K562 (cell line): Measurements from ENCODE around the gene TAS2R41. TPM values are rescaled to one million over a fixed set of nuclear protein-coding genes. Genes with fewer than 3 reads are reported as not detected.

Experiments used
- ATAC-seq: fragments of 200-7000 bp; cut with Tn5 transposase; 3 replicates; pipeline ENCODE4 v1.9.1; 2020; ENCODE audit warnings: moderate library complexity
- BruUV-seq: library from RNA; stranded (reverse); fragments of 400-500 nt; replicated peaks from 2 replicates; lab custom pipeline; 2021; lab: Mats Ljungman, UMichigan
- CTCF ChIA-PET: fragments of 300-600 bp; formaldehyde crosslinking; extraction: SDS; loops from one replicate; lab custom pipeline; 2021; ENCODE audit warnings: low intra/inter-chr PET ratio; lab: Yijun Ruan, JAX
- POLR2A ChIA-PET: fragments of 300-600, 350-650 bp; sonication (Branson Sonifier 250); formaldehyde crosslinking; extraction: SDS; loops from one replicate; lab custom pipeline; 2021; ENCODE audit warnings: antibody characterized with exemption, inconsistent platforms; lab: Yijun Ruan, JAX
- DNase-seq, 4 experiments: peaks; one replicate each; pipeline versions ENCODE4 v3.0.0 to v3.0.0-alpha.2; 2011 to 2018; ENCODE audit warnings: low spot score in 3 of 4, mixed read lengths in 3 of 4; ENCODE audit errors: extremely low read depth in 1 of 4
- FAIRE-seq: peaks from 2 replicates; lab custom pipeline; 2011; peaks lifted over from hg19 to GRCh38; lab: Jason Lieb, UNC
- H2AFZ ChIP-seq: 2 replicates; pipeline ENCODE4 v1.6.0; 2011; ENCODE audit warnings: low read depth, low read length, control low read depth, inconsistent platforms
- H3K27ac ChIP-seq: fragments of 200-600 bp; 3 replicates; pipeline ENCODE4 v1.8.0; 2011; ENCODE audit warnings: low read depth, mild to moderate bottlenecking, control low read depth, inconsistent platforms, low read length, moderate library complexity, mixed read lengths; ENCODE audit errors: extremely low read depth
- H3K27me3 ChIP-seq, 2 experiments: fragments of 300-600 bp in 1 of 2; 2 replicates in 1 of 2; 3 replicates in 1 of 2; pipeline versions ENCODE4 v1.6.0 to v1.8.0; 2011; ENCODE audit warnings: inconsistent platforms in 2 of 2, low read length in 2 of 2, mild to moderate bottlenecking in 1 of 2, mixed read lengths in 1 of 2, moderate library complexity in 1 of 2; ENCODE audit not compliant: control insufficient read depth in 2 of 2, insufficient read depth in 2 of 2
- H3K36me3 ChIP-seq: fragments of 300-600 bp; 3 replicates; pipeline ENCODE4 v1.8.0; 2011; ENCODE audit warnings: mild to moderate bottlenecking, low read length, inconsistent platforms; ENCODE audit not compliant: control insufficient read depth, insufficient read depth
- H3K4me1 ChIP-seq, 2 experiments: fragments of 200-600 bp in 1 of 2; replicated peaks in 1 of 2; 2 replicates in 1 of 2; 3 replicates in 1 of 2; pipeline versions ENCODE4 v1.5.1 to v1.8.0; 2011; ENCODE audit warnings: inconsistent platforms in 2 of 2, low read length in 2 of 2, mild to moderate bottlenecking in 1 of 2, mixed read lengths in 1 of 2, moderate library complexity in 1 of 2; ENCODE audit not compliant: control insufficient read depth in 2 of 2, insufficient read depth in 2 of 2
- H3K4me2 ChIP-seq: 2 replicates; pipeline ENCODE4 v1.6.1; 2011; ENCODE audit warnings: low read length, control low read depth, inconsistent platforms, mixed read lengths; ENCODE audit not compliant: insufficient read depth
- H3K4me3 ChIP-seq: fragments of 200-600 bp; sonication (generic), shearing (Covaris generic); 2 replicates; pipeline ENCODE4 v1.5.1; 2016; ENCODE audit warnings: control low read depth, inconsistent platforms
- H3K79me2 ChIP-seq: fragments of 200-600 bp; 3 replicates; pipeline ENCODE4 v1.8.0; 2011; ENCODE audit warnings: low read length, inconsistent platforms; ENCODE audit not compliant: control insufficient read depth, insufficient read depth
- H3K9ac ChIP-seq, 2 experiments: 2 replicates each; pipeline versions ENCODE4 v1.6.0 to v1.6.1; 2011; ENCODE audit warnings: low read depth in 2 of 2, low read length in 2 of 2, control low read depth in 1 of 2, inconsistent platforms in 1 of 2, mild to moderate bottlenecking in 1 of 2, mixed read lengths in 1 of 2; ENCODE audit not compliant: insufficient read depth in 1 of 2
- H3K9me1 ChIP-seq: one replicate; pipeline ENCODE4 v1.6.0; 2011; ENCODE audit warnings: inconsistent platforms, mild to moderate bottlenecking, low read length, moderate library complexity; ENCODE audit not compliant: control insufficient read depth, insufficient read depth
- H3K9me3 ChIP-seq: replicated peaks from 2 replicates; pipeline ENCODE4 v1.5.1; 2011; ENCODE audit warnings: low read depth, low read length, inconsistent platforms; ENCODE audit not compliant: control insufficient read depth, insufficient read depth
- H4K20me1 ChIP-seq: replicated peaks from 2 replicates; pipeline ENCODE4 v1.6.1; 2011; ENCODE audit warnings: low read length, inconsistent platforms, mixed read lengths; ENCODE audit not compliant: control insufficient read depth, insufficient read depth
- E2F3 ChIP-seq: fragments of 250-450 bp; sonication (Bioruptor Pico); IDR thresholded peaks from 2 replicates; pipeline ENCODE4 v1.4.0; 2020; ENCODE audit warnings: mild to moderate bottlenecking
- NCOR1 ChIP-seq: fragments of 450-650 bp; IDR thresholded peaks from 2 replicates; pipeline ENCODE4 v1.6.1; 2016; ENCODE audit warnings: mild to moderate bottlenecking, moderate library complexity
- PRDM10 ChIP-seq: fragments of 450-650 bp; IDR thresholded peaks from 2 replicates; pipeline ENCODE4 v1.6.1; 2018; ENCODE audit not compliant: partially characterized antibody
- RBM14 ChIP-seq: fragments of 200-400 bp; formaldehyde crosslinking; IDR thresholded peaks from 2 replicates; pipeline ENCODE4 v1.6.1; 2018; ENCODE audit warnings: low read depth, mild to moderate bottlenecking, low read length, moderate library complexity, borderline replicate concordance; ENCODE audit not compliant: insufficient read depth
- SMAD3 ChIP-seq: fragments of 450-650 bp; formaldehyde crosslinking; conservative IDR thresholded peaks from 2 replicates; pipeline ENCODE4 v1.4.0; 2020; ENCODE audit warnings: mild to moderate bottlenecking
- ZBTB5 ChIP-seq: fragments of 450-650 bp; IDR thresholded peaks from 2 replicates; pipeline ENCODE4 v1.6.1; 2017; ENCODE audit warnings: antibody characterized with exemption
- ZKSCAN3 ChIP-seq: fragments of 250-450 bp; sonication (Bioruptor Pico); IDR thresholded peaks from 2 replicates; pipeline ENCODE4 v1.4.0; 2020
- ZNF12 ChIP-seq: sonication (generic); formaldehyde crosslinking; IDR thresholded peaks from 2 replicates; pipeline ENCODE4 v1.4.0; 2020; ENCODE audit warnings: mild to moderate bottlenecking, missing genetic modification reagents
- ZNF699 ChIP-seq: fragments of 250-450 bp; sonication (Bioruptor Pico); IDR thresholded peaks from 2 replicates; pipeline ENCODE4 v1.8.0; 2021; ENCODE audit warnings: mild to moderate bottlenecking, moderate library complexity; ENCODE audit not compliant: insufficient replicate concordance
- WGBS: fragments of 100-300 bp; shearing (Covaris generic); methylation state at CpG from one replicate; pipeline ENCODE4 v1.1.6; 2016; ENCODE audit warnings: low coverage, mixed read lengths; ENCODE audit not compliant: insufficient coverage; ENCODE audit errors: missing lambda C conversion rate; 5-methylcytosine and 5-hydroxymethylcytosine counted together
- in situ Hi-C: fragments of 300-500 bp; cut with MboI; formaldehyde crosslinking; loops from 4 replicates; pipeline ENCODE4 v1.15.0; 2018; ENCODE audit warnings: inconsistent platforms, mixed read lengths
- intact Hi-C: fragments of 100-400 bp; cut with micrococcal nuclease; formaldehyde crosslinking; loops from 2 replicates; pipeline ENCODE4 v1.14.2; 2022
- polyA plus RNA-seq, 8 experiments: library from polyadenylated mRNA; depleted of rRNA in 4 of 8; stranded (reverse) in 5 of 8; unstranded in 3 of 8; fragments of >200 nt; fragmentation: Nextera tagmentation in 2 of 8; fragmentation: Illumina TruSeq in 1 of 8; extraction: Ambion mirVana in 2 of 8; extraction: Trizol in 1 of 8; gene quantifications; 2 replicates each; pipeline versions ENCODE4 v1.2.1 to v1.2.3, GENCODE V29; 2011 to 2014; ENCODE audit warnings: inconsistent platforms in 1 of 8, missing spikeins in 1 of 8
- total RNA-seq, 7 experiments: library from RNA; depleted of rRNA in 6 of 7; stranded (reverse); fragments of >200 nt in 6 of 7; fragmentation: Illumina TruSeq in 2 of 7; extraction: Trizol in 2 of 7; gene quantifications; 2 replicates each; pipeline versions ENCODE4 v1.2.1 to v1.2.3, GENCODE V29; 2011 to 2021; ENCODE audit warnings: low replicate concordance in 1 of 7

TAS2R41 gene
- total and polyA plus RNA-seq, 9 of the 15 experiments (the other 6 are each of a cell fraction or from before 2014, with no cell fraction given): not detected

GRCh38 chr7:143456992-143457793 is 20.5 kb upstream of the TAS2R41 start:
- Histone ChIP-seq H3K4me1 (no peaks in the 10 kb centered on the region), H3K27me3 (peaks cover 4 to 6% of the 10 kb centered on the region in 2 experiments; a peak in 3 of 5 replicates), H3K27ac (no peak overlapping the region), H3K9me3 (peaks cover 2% of the 10 kb centered on the region; the same call in 1 of the 2 replicates), H3K9me1 (no peaks in the 10 kb centered on the region), H3K9ac (no peak overlapping the region), H3K4me2 (no peak overlapping the region), H3K4me3 (no peak overlapping the region), H2AFZ (no peak overlapping the region), H4K20me1 (no peaks in the 10 kb centered on the region), H3K36me3 (no peaks in the 10 kb centered on the region), H3K79me2 (no peaks in the 10 kb centered on the region)
- FAIRE-seq (no peak), DNase-seq (no peak), ATAC-seq (no peak)
- in situ Hi-C loops: no loop called here
- CTCF ChIA-PET: no interaction called here
- BruUV-seq: no TSS peak
- intact Hi-C loops: no loop called here
- WGBS: 1% methylated on average over 4 of the region's 4 CpGs
- TF ChIP-seq NCOR1: no peak
- no peak for TF ChIP-seq E2F3 (CRISPR knock-in tag)
- TF ChIP-seq ZBTB5: no peak
- TF ChIP-seq ZNF12 (CRISPR knock-in tag): no peak
- TF ChIP-seq PRDM10: no peak
- no peak for TF ChIP-seq SMAD3 (CRISPR knock-in tag)
- no peak for TF ChIP-seq ZNF699 (CRISPR knock-in tag)
- no peak for TF ChIP-seq ZKSCAN3 (CRISPR knock-in tag)
- TF ChIP-seq RBM14: no peak
- POLR2A ChIA-PET: interaction anchor here (0.6 kb wide), 2 partner anchors 123 to 435 kb away, joined by 4 read pairs; no protein-coding TSS in a partner anchor
